Mesangial cell (primary cell): ENCODE measurements around the gene HIGD2B. TPM values are rescaled to one million over a fixed set of nuclear protein-coding genes. Genes with fewer than 3 reads are reported as not detected.

Experiments used
- total RNA-seq: library from RNA; depleted of rRNA; stranded (reverse); fragments of >200 nt; gene quantifications from 2 replicates; pipeline ENCODE4 v1.2.3, GENCODE V29; 2015

HIGD2B gene, protein sequence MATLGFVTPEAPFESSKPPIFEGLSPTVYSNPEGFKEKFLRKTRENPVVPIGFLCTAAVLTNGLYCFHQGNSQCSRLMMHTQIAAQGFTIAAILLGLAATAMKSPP
- 0.13 TPM in 1 of 2 replicates, not detected in the other for total RNA-seq

DNA sequence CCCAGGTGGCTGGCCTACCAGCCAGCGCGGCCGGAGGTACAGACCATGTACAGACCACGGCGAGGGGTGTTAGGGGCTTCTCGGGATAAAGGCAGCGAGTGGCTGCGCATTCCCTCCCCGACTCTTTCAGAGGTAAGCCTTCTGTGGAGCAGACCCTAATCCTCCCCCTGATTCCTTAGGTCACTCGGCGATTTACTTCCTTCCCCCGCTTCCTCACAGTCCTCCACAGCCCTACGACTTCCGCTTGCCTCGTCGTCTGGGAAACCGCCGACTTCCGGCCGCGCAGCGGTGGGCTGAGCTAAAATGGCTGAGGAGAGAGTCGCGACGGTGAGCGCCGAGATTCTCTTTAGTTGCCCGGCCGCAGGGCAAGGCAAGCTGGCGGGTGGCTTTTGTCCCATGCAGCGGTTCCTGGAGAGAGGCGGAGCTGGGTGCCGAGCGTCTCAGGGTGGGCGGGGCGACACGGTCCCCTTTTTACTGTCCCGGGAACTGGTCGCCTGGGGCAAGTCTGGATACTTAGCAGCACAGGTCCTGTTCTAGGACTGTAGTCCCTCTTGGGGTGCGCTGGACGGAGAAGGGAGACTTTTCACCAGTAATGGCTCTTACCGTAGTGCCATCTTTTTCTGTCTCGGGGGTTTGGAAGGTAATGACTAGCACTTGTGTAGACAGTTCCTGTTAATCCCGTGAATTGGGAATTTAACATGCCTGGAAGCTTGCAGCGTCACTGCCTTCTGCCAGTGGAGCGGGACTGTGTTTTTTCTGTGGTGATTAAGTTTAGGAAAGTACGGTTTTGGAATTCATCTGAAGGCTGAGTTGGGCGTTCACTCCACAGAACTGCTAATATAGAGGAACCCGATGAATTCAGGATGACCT lies at the start of gene HIGD2B, which contains the start of gene BBS4:
Gene HIGD2B (minus strand): TSS at position 258 of the 870 bp plus-strand sequence. CDS start 9,808 bp downstream, outside the sequence.
Gene BBS4 (plus strand): TSS at position 283 of the 870 bp plus-strand sequence. CDS start 21 bp downstream, at position 304.

DNA sequence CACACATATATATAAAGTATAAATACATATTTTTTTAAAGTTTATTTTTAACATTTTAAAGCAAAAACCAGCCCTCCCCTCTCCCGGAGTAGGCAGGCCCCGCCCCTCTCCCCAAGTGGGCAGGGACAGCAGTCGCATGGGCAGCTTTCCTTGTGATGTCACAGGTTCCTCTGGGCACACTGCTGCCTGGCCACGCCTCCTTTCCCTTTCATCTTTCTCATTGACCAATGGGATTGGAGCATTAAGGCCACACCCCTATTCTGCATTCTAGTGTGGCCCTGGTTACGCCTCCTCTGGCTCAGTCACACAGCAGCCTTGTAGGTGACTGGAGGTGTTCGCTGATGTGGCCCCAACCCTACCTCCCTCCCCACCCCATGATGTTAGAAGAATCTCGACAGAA lies 31.6 kb downstream of the HIGD2B start, which contains the start of gene GOLGA6B:
Gene GOLGA6B (plus strand): TSS at position 301 of the 400 bp plus-strand sequence. CDS start 41 bp downstream, at position 342.

Other genes starting within 250 kb of the HIGD2B start
- 13.7 and 17.9 TPM in 2 replicates for gene ARIH1, start 211.9 kb downstream of the HIGD2B start, total RNA-seq
- not detected in 2 replicates for gene GOLGA6B, start 31.5 kb downstream of the HIGD2B start, total RNA-seq
- gene BBS4, start within 50 bp of the HIGD2B start, total RNA-seq = 10.6 and 20.4 TPM in 2 replicates
- gene ADPGK, start 97.6 kb upstream of the HIGD2B start, total RNA-seq = 40.9 and 53.4 TPM in 2 replicates